Measurements from ENCODE around the gene LHX3.

- TF ChIP-seq CTCF (conservative IDR thresholded peaks at IDR 0.05) = no peak
- TF ChIP-seq EZH2 (IDR thresholded peaks at IDR 0.05; ENCODE audit: low read depth) = no peak
These were observed 46.6 kb upstream of the LHX3 start for GRCh38 chr9:136251264-136252115.

Measured in PC-9 (cell line).